Activated B cell treated with CpG ODN at 0.5 μM for 24 hours (primary cell): ENCODE measurements around the gene PGM1. TPM values are rescaled to one million over a fixed set of nuclear protein-coding genes. Genes with fewer than 3 reads are reported as not detected.

Experiments used
- ATAC-seq: fragments of 200-7000 bp; cut with Tn5 transposase; one replicate; pipeline ENCODE4 v1.10.0; 2021; ENCODE audit warnings: low read depth, mild to moderate bottlenecking, moderate library complexity
- CTCF ChIA-PET: fragments of 350-600 bp; sonication (Branson Sonifier 250); formaldehyde crosslinking; loops from one replicate; lab custom pipeline; 2021; ENCODE audit warnings: antibody characterized with exemption; lab: Charles Lee
- POLR2A ChIA-PET: fragments of 350-600 bp; sonication (Branson Sonifier 250); formaldehyde crosslinking; loops from one replicate; lab custom pipeline; 2021; ENCODE audit warnings: antibody characterized with exemption; lab: Charles Lee
- DNase-seq: peaks from one replicate; pipeline ENCODE4 v3.0.0; 2022
- H3K27ac Mint-ChIP-seq: one replicate; pipeline ENCODE4 v1.8.0; 2020; ENCODE audit warnings: mixed read lengths
- H3K27me3 Mint-ChIP-seq: one replicate; pipeline ENCODE4 v1.8.0; 2021; ENCODE audit warnings: mixed read lengths
- H3K36me3 Mint-ChIP-seq: one replicate; pipeline ENCODE4 v1.8.0; 2021; ENCODE audit warnings: low read depth, mixed read lengths
- H3K4me1 Mint-ChIP-seq: one replicate; pipeline ENCODE4 v1.8.0; 2021; ENCODE audit warnings: mixed read lengths
- H3K4me3 Mint-ChIP-seq: one replicate; pipeline ENCODE4 v1.8.0; 2020; ENCODE audit warnings: mild to moderate bottlenecking, mixed read lengths
- H3K9me3 Mint-ChIP-seq: one replicate; pipeline ENCODE4 v1.8.0; 2020; ENCODE audit warnings: mixed read lengths
- CTCF ChIP-seq: fragments of 200-600 bp; IDR thresholded peaks from one replicate; pipeline ENCODE4 v1.8.0; 2022; ENCODE audit warnings: antibody characterized with exemption, mild to moderate bottlenecking
- intact Hi-C: fragments of 100-400 bp; cut with micrococcal nuclease; formaldehyde crosslinking; loops from one replicate; pipeline ENCODE4 v1.15.1; 2024
- total RNA-seq: library from RNA; stranded (reverse); gene quantifications from 2 replicates; pipeline ENCODE4 v1.2.3, GENCODE V29; 2022

Gene PGM1
- total RNA-seq, 1 donor from 2014 or later: 20.8 TPM

GRCh38 chr1:63634471-63634870 is 41.3 kb downstream of the PGM1 start:
- Mint-ChIP-seq H3K4me1 (no peaks in the 10 kb centered on the region), H3K4me3 (no peak overlapping the region), H3K36me3 (peaks cover 80% of the 10 kb centered on the region), H3K27me3 (no peaks in the 10 kb centered on the region), H3K9me3 (no peaks in the 10 kb centered on the region), H3K27ac (no peak overlapping the region)
- TF ChIP-seq CTCF: no peak
- POLR2A ChIA-PET: no interaction called here
- CTCF ChIA-PET: no interaction called here
- no peak for ATAC-seq
- no peak for DNase-seq
- intact Hi-C loops: no loop called here

GRCh38 chr1:63635681-63636080 is 42.5 kb downstream of the PGM1 start:
- ATAC-seq (no peak), DNase-seq (no peak)
- Mint-ChIP-seq H3K27ac (no peak overlapping the region), H3K36me3 (peaks cover 78% of the 10 kb centered on the region), H3K27me3 (no peaks in the 10 kb centered on the region), H3K4me3 (no peak overlapping the region), H3K9me3 (no peaks in the 10 kb centered on the region), H3K4me1 (no peaks in the 10 kb centered on the region)
- no peak for TF ChIP-seq CTCF
- POLR2A ChIA-PET: no interaction called here
- CTCF ChIA-PET: interaction anchor here (1.4 kb wide), 1 partner anchor 19 kb away, joined by 4 read pairs; no protein-coding TSS in a partner anchor
- intact Hi-C loops: no loop called here

GRCh38 chr1:63636192-63637105 is 43.2 kb downstream of the PGM1 start:
- no peak overlapping the region for H3K27ac Mint-ChIP-seq
- CTCF ChIA-PET: interaction anchor here (1.4 kb wide), 1 partner anchor 20 kb away, joined by 4 read pairs; no protein-coding TSS in a partner anchor

DNA sequence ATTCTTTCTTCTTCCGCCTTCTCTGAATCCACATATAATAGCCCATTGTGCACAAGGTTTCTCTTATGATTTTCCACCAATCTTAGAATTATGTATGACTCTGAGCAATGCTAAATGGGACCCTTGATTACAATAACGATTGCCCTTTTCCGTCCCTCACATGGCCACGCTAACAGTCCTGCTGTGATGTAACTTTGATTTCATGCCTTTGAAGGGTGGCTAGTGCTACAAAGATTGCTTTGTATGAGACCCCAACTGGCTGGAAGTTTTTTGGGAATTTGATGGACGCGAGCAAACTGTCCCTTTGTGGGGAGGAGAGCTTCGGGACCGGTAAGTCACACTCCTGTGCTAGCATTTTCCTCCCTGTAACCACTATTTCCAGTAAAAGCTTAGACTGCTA is 45.3 kb downstream of the PGM1 start:
- DNase-seq: no peak
- no peak for ATAC-seq
- no peak for TF ChIP-seq CTCF
- Mint-ChIP-seq H3K36me3 (peaks cover 69% of the 10 kb centered on the region), H3K9me3 (no peaks in the 10 kb centered on the region), H3K4me1 (no peaks in the 10 kb centered on the region), H3K4me3 (no peak overlapping the region), H3K27me3 (no peaks in the 10 kb centered on the region), H3K27ac (no peak overlapping the region)
- POLR2A ChIA-PET: no interaction called here
- CTCF ChIA-PET: no interaction called here
- intact Hi-C loops: no loop called here

More at GRCh38 chr1:63636192-63637105, 43.2 kb downstream of the PGM1 start:
- intact Hi-C loops: no loop called here
- POLR2A ChIA-PET: no interaction called here
- no peak for DNase-seq
- Mint-ChIP-seq H3K9me3 (no peaks in the 10 kb centered on the region), H3K36me3 (peaks cover 74% of the 10 kb centered on the region), H3K4me3 (no peak overlapping the region), H3K27me3 (no peaks in the 10 kb centered on the region), H3K4me1 (no peaks in the 10 kb centered on the region)
- no peak for ATAC-seq
- TF ChIP-seq CTCF: no peak

GRCh38 chr1:63638875-63639274 is 45.7 kb downstream of the PGM1 start:
- intact Hi-C loops: no loop called here
- peaks cover 71% of the 10 kb centered on the region for H3K36me3 Mint-ChIP-seq
- CTCF ChIA-PET: no interaction called here
- DNase-seq: no peak
- no peak for ATAC-seq
- no peak for TF ChIP-seq CTCF
- POLR2A ChIA-PET: no interaction called here
- H3K4me3 Mint-ChIP-seq: no peak overlapping the region
- no peak overlapping the region for H3K27ac Mint-ChIP-seq
- H3K27me3 Mint-ChIP-seq: no peaks in the 10 kb centered on the region
- H3K9me3 Mint-ChIP-seq: no peaks in the 10 kb centered on the region
- H3K4me1 Mint-ChIP-seq: no peaks in the 10 kb centered on the region
